ENCODE data around the gene LHX3. TPM values are rescaled to one million over a fixed set of nuclear protein-coding genes. Genes with fewer than 3 reads are reported as not detected.

The LHX3 gene
- total and polyA plus RNA-seq, 2 of the 8 experiments (the other 6 are each of a cell fraction or from before 2014, with no cell fraction given) = 0.02 TPM; not detected in 1

- TF ChIP-seq CHD7 (IDR thresholded peaks at IDR 0.05; ENCODE audit: insufficient replicate concordance, low read length) = no peak
- no peak for TF ChIP-seq RAD21 (IDR thresholded peaks at IDR 0.05 in 1 of 2, conservative IDR thresholded peaks at IDR 0.05 in 1 of 2; ENCODE audit: low read depth in 2 of 2, low read length in 2 of 2)
- no peak for TF ChIP-seq SIRT6 (IDR thresholded peaks at IDR 0.05; ENCODE audit: low read length)
- TF ChIP-seq RNF2 (IDR thresholded peaks at IDR 0.05; ENCODE audit: borderline replicate concordance, low read depth, low read length, missing control alignments, poor library complexity, severe bottlenecking) = no peak
- TF ChIP-seq ATF3 (IDR thresholded peaks at IDR 0.05; ENCODE audit: insufficient read depth, low read depth, low read length) = no peak
- TF ChIP-seq FOSL1 (IDR thresholded peaks at IDR 0.05; ENCODE audit: insufficient read depth, low read depth, low read length) = no peak
- TF ChIP-seq KDM1A (IDR thresholded peaks at IDR 0.05; ENCODE audit: borderline replicate concordance, low read length) = no peak
- TF ChIP-seq HDAC2 (IDR thresholded peaks at IDR 0.05; ENCODE audit: borderline replicate concordance in 1 of 2, low read depth in 2 of 2, low read length in 2 of 2) = no peak
Observed at GRCh38 chr9:136181784-136182419, 23.0 kb downstream of the LHX3 start (continued).

All from H1 (cell line).